Measurements from ENCODE around the gene SH3RF1. TPM values are rescaled to one million over a fixed set of nuclear protein-coding genes. Genes with fewer than 3 reads are reported as not detected.
"Not testable (repeated sequence)": the region's sequence is repeated elsewhere in the genome, so short reads cannot be mapped to it uniquely, and the experiment has no call there.

Gene SH3RF1
- total and polyA plus RNA-seq, 8 donors, result 3.4 to 47.8 (median 18.9) TPM

GRCh38 chr4:169307576-169307975, 36.8 kb upstream of the SH3RF1 start:
- Histone ChIP-seq H3K9me3 (no peaks in the 10 kb centered on the region), H3K4me3 (no peak overlapping the region), H3K27me3 (no peaks in the 10 kb centered on the region), H3K27ac (peak overlapping the region; percentile 58 to 85 (median 71)), H3K36me3 (no peaks in the 10 kb centered on the region), H3K4me1 (peaks cover 11 to 56% (median 36%) of the 10 kb centered on the region in 4 donors)
- TF ChIP-seq POLR2A (IDR thresholded peaks at IDR 0.05) (no peak), EP300 (IDR thresholded peaks at IDR 0.05) (no peak), CTCF (IDR thresholded peaks at IDR 0.05) (no peak), POLR2AphosphoS5 (IDR thresholded peaks at IDR 0.05) (peak in 1 of 3 donors; percentile 72)
- peak; percentile 44 to 88 for DNase-seq
- intact Hi-C loops (cut with DNase I; ENCODE audit: low total_unique reads), result no loop called here
- 25 to 71% (median 32%) methylated on average over 2 of the region's 2 CpGs for WGBS, 5 donors

GRCh38 chr4:169305651-169306050, 34.9 kb upstream of the SH3RF1 start:
- H3K36me3 ChIP-seq, result no peaks in the 10 kb centered on the region
- no peak for TF ChIP-seq POLR2A (IDR thresholded peaks at IDR 0.05)
- peak overlapping the region; percentile 4 to 62 (median 53) for H3K27ac ChIP-seq
- DNase-seq, result no peak
- intact Hi-C loops (cut with DNase I; ENCODE audit: low total_unique reads), result no loop called here
- H3K27me3 ChIP-seq, result no peaks in the 10 kb centered on the region
- peaks cover 11 to 44% (median 30%) of the 10 kb centered on the region in 4 donors for H3K4me1 ChIP-seq
- no peak overlapping the region for H3K4me3 ChIP-seq
- WGBS, 5 donors, result 26 to 67% (median 55%) methylated on average over 2 of the region's 2 CpGs
- no peaks in the 10 kb centered on the region for H3K9me3 ChIP-seq

- WGBS, 5 donors, result 0 to 19% (median 3%) methylated on average over 1 of the region's 1 CpG
- no peak for DNase-seq
- peak in 1 of 3 donors; percentile 15 for TF ChIP-seq POLR2AphosphoS5 (IDR thresholded peaks at IDR 0.05)
- TF ChIP-seq POLR2A (IDR thresholded peaks at IDR 0.05), result no peak
- no peak for TF ChIP-seq CTCF (IDR thresholded peaks at IDR 0.05)
- H3K4me3 ChIP-seq, result no peak overlapping the region
- peaks cover 11 to 44% (median 30%) of the 10 kb centered on the region in 4 donors for H3K4me1 ChIP-seq
- H3K9me3 ChIP-seq, result no peaks in the 10 kb centered on the region
- intact Hi-C loops (cut with DNase I; ENCODE audit: low total_unique reads), result no loop called here
- no peaks in the 10 kb centered on the region for H3K27me3 ChIP-seq
- H3K27ac ChIP-seq, result peak overlapping the region in 4 of 5 donors; percentile 38 to 62 (median 56)
- H3K36me3 ChIP-seq, result no peaks in the 10 kb centered on the region
Observed at GRCh38 chr4:169305173-169305572, 34.4 kb upstream of the SH3RF1 start.

- TF ChIP-seq EP300 (IDR thresholded peaks at IDR 0.05), result no peak
- no peak for TF ChIP-seq POLR2AphosphoS5 (IDR thresholded peaks at IDR 0.05)
- no peak for TF ChIP-seq POLR2A (IDR thresholded peaks at IDR 0.05)
- no peak for TF ChIP-seq CTCF (IDR thresholded peaks at IDR 0.05)
Observed at GRCh38 chr4:169295822-169296221, 25.1 kb upstream of the SH3RF1 start.

GRCh38 chr4:169293343-169294176, 22.8 kb upstream of the SH3RF1 start:
- H3K4me3 ChIP-seq, result no peak overlapping the region
- no peaks in the 10 kb centered on the region for H3K36me3 ChIP-seq
- peak in 1 of 2 donors; percentile 31 for DNase-seq
- H3K9me3 ChIP-seq, result no peaks in the 10 kb centered on the region
- no peaks in the 10 kb centered on the region for H3K27me3 ChIP-seq
- 62 to 90% (median 70%) methylated on average over 6 of the region's 6 CpGs for WGBS, 5 donors
- TF ChIP-seq POLR2AphosphoS5 (IDR thresholded peaks at IDR 0.05) (no peak), POLR2A (IDR thresholded peaks at IDR 0.05) (no peak), CTCF (IDR thresholded peaks at IDR 0.05) (no peak), EP300 (IDR thresholded peaks at IDR 0.05) (no peak)
- peaks cover 0 to 12% (median under 1%) of the 10 kb centered on the region in 4 donors for H3K4me1 ChIP-seq
- no peak overlapping the region for H3K27ac ChIP-seq
- intact Hi-C loops (cut with DNase I; ENCODE audit: low total_unique reads), result no loop called here

More at GRCh38 chr4:169295822-169296221, 25.1 kb upstream of the SH3RF1 start:
- DNase-seq, result no peak
- Histone ChIP-seq H3K27ac (no peak overlapping the region), H3K4me1 (peaks cover 0 to 4% (median 0%) of the 10 kb centered on the region in 4 donors), H3K36me3 (no peaks in the 10 kb centered on the region), H3K9me3 (no peaks in the 10 kb centered on the region), H3K27me3 (no peaks in the 10 kb centered on the region), H3K4me3 (no peak overlapping the region)
- intact Hi-C loops (cut with DNase I; ENCODE audit: low total_unique reads), result no loop called here

GRCh38 chr4:169287983-169288382, 17.2 kb upstream of the SH3RF1 start:
- WGBS, 5 donors, result 64 to 76% (median 72%) methylated on average over 3 of the region's 3 CpGs
- intact Hi-C loops (cut with DNase I; ENCODE audit: low total_unique reads), result not testable (repeated sequence)
- peak overlapping the region in 1 of 5 donors; percentile 47 for H3K27ac ChIP-seq

More at GRCh38 chr4:169287983-169288382, 17.2 kb upstream of the SH3RF1 start:
- not testable (repeated sequence) for H3K36me3 ChIP-seq, H3K4me3 ChIP-seq, DNase-seq, H3K27me3 ChIP-seq, H3K9me3 ChIP-seq
- H3K4me1 ChIP-seq, result peaks cover 0 to 30% (median 3%) of the 10 kb centered on the region in 4 donors
